Hepatocyte (in vitro differentiated cells): ENCODE measurements around the gene NBPF11.
"Not testable (repeated sequence)": the region's sequence is repeated elsewhere in the genome, so short reads cannot be mapped to it uniquely, and the experiment has no call there.

Experiments
- EZH2 ChIP-seq: fragments of 200-600 bp; sonication (generic); IDR thresholded peaks from 2 replicates; pipeline ENCODE4 v1.6.1; 2016; ENCODE audit warnings: antibody characterized with exemption, mild to moderate bottlenecking, borderline replicate concordance
- TF ChIP-seq, protein P1 (sequence below): fragments of 200-600 bp; sonication (generic); IDR thresholded peaks from 2 replicates; pipeline ENCODE4 v1.5.1; 2016; ENCODE audit warnings: antibody characterized with exemption, mild to moderate bottlenecking; ENCODE audit not compliant: poor library complexity

GRCh38 chr1:148122341-148122740 is 29.7 kb downstream of the NBPF11 start:
- TF ChIP-seq, protein P1, sequence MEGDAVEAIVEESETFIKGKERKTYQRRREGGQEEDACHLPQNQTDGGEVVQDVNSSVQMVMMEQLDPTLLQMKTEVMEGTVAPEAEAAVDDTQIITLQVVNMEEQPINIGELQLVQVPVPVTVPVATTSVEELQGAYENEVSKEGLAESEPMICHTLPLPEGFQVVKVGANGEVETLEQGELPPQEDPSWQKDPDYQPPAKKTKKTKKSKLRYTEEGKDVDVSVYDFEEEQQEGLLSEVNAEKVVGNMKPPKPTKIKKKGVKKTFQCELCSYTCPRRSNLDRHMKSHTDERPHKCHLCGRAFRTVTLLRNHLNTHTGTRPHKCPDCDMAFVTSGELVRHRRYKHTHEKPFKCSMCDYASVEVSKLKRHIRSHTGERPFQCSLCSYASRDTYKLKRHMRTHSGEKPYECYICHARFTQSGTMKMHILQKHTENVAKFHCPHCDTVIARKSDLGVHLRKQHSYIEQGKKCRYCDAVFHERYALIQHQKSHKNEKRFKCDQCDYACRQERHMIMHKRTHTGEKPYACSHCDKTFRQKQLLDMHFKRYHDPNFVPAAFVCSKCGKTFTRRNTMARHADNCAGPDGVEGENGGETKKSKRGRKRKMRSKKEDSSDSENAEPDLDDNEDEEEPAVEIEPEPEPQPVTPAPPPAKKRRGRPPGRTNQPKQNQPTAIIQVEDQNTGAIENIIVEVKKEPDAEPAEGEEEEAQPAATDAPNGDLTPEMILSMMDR, result not testable (repeated sequence)
- not testable (repeated sequence) for TF ChIP-seq EZH2
